Spleen (tissue), 11 donors: ENCODE results near the gene RAET1L. TPM values are rescaled to one million over a fixed set of nuclear protein-coding genes. Genes with fewer than 3 reads are reported as not detected.

ENCODE experiments used
- DNase-seq: peaks from one replicate; pipeline ENCODE4 v3.0.0-alpha.2; 2020
- H3K27ac ChIP-seq, 8 donors: fragments of 200-600 bp; sonication (generic) in 7 of 8; 1 replicate in 4 of 8; 2 replicates in 4 of 8; pipeline versions ENCODE4 v1.5.0 to v1.8.0; 2016 to 2021; ENCODE audit warnings: inconsistent platforms in 4 of 8, mild to moderate bottlenecking in 4 of 8, moderate library complexity in 1 of 8
- H3K27me3 ChIP-seq, 7 donors: fragments of 200-600 bp; sonication (generic) in 6 of 7; replicated peaks in 1 of 7; 1 replicate in 4 of 7; 2 replicates in 3 of 7; pipeline versions ENCODE4 v1.5.0 to v1.8.0; 2016 to 2021; ENCODE audit warnings: inconsistent platforms in 3 of 7, mild to moderate bottlenecking in 1 of 7
- H3K36me3 ChIP-seq, 6 donors: fragments of 200-600 bp; sonication (generic) in 5 of 6; 1 replicate in 4 of 6; 2 replicates in 2 of 6; pipeline versions ENCODE4 v1.5.0 to v1.8.0; 2016 to 2021; ENCODE audit warnings: inconsistent platforms in 2 of 6
- H3K4me1 ChIP-seq, 6 donors: fragments of 200-600 bp; sonication (generic) in 5 of 6; 1 replicate in 3 of 6; 2 replicates in 3 of 6; pipeline versions ENCODE4 v1.5.0 to v1.8.0; 2016 to 2021; ENCODE audit warnings: inconsistent platforms in 3 of 6
- H3K4me3 ChIP-seq, 8 donors: fragments of 200-600 bp; sonication (generic) in 7 of 8; 1 replicate in 4 of 8; 2 replicates in 4 of 8; pipeline versions ENCODE4 v1.5.0 to v1.8.0; 2016 to 2021; ENCODE audit warnings: inconsistent platforms in 4 of 8, mild to moderate bottlenecking in 4 of 8, moderate library complexity in 2 of 8
- H3K9me3 ChIP-seq, 8 donors: fragments of 200-600 bp; sonication (generic) in 7 of 8; 1 replicate in 4 of 8; 2 replicates in 4 of 8; pipeline versions ENCODE4 v1.5.0 to v1.8.0; 2016 to 2021; ENCODE audit warnings: inconsistent platforms in 4 of 8
- POLR2A ChIP-seq, 3 donors: fragments of 450-650 bp; IDR thresholded peaks; one replicate each; pipeline ENCODE4 v1.5.1; 2017; ENCODE audit warnings: antibody characterized with exemption in 3 of 3, mild to moderate bottlenecking in 1 of 3
- POLR2AphosphoS5 ChIP-seq, 3 donors: sonication (generic); formaldehyde crosslinking; IDR thresholded peaks; one replicate each; pipeline ENCODE4 v1.5.1; 2017; ENCODE audit warnings: antibody characterized with exemption in 3 of 3
- WGBS, 5 donors: extraction: QIAGEN DNeasy Blood & Tissue Kit in 3 of 5; methylation state at CpG; one replicate each; pipeline versions ENCODE4 v1.1.5 to v1.1.7; 2013 to 2018; 5-methylcytosine and 5-hydroxymethylcytosine counted together
- intact Hi-C: fragments of 100-400 bp; cut with DNase I; formaldehyde crosslinking; loops from one replicate; pipeline ENCODE4 v1.15.0; 2023; ENCODE audit warnings: low total_unique reads
- polyA plus RNA-seq, 3 donors: library from polyadenylated mRNA; stranded (reverse); fragments of 200-250 nt; gene quantifications; one replicate each; pipeline ENCODE4 v1.2.1, GENCODE V29; 2013
- total RNA-seq, 7 donors: library from RNA; depleted of rRNA in 3 of 7; stranded (reverse); fragments of >200 nt in 3 of 7; fragmentation: NEBNext Ultra II Directional in 4 of 7; extraction: Animal tissue kit (Norgen Biotek cat#: 25700) in 4 of 7; gene quantifications; one replicate each; pipeline versions ENCODE4 v1.1.0 to v1.2.1, GENCODE V29; 2016 to 2021
- TF ChIP-seq, protein P1 (sequence below), 11 experiments: fragments of 200-600 bp in 7 of 11; fragments of 450-650 bp in 4 of 11; sonication (generic) in 4 of 11; IDR thresholded peaks in 8 of 11; conservative IDR thresholded peaks in 3 of 11; 1 replicate in 7 of 11; 2 replicates in 4 of 11; pipeline versions ENCODE4 v1.4.0 to v1.8.0; 2016 to 2021; ENCODE audit warnings: antibody characterized with exemption in 11 of 11, inconsistent platforms in 4 of 11, mild to moderate bottlenecking in 1 of 11
- donor health status: healthy with polysubstance abuse.
- donor health status: DM: no; HTN: no; CAD: no; lungs with moderate emphysema.
- donor health status: DM: no; HTN: no; CAD: no.
- donor health status: Bipolar disorder and iron deficiency.
- donor health status: healthy.
- donor health status: DM: no; HTN: no; CAD: no.
- donor health status: DM: yes; HTN: yes; CAD: no.

RAET1L gene
- total and polyA plus RNA-seq, 10 donors: not detected

DNA sequence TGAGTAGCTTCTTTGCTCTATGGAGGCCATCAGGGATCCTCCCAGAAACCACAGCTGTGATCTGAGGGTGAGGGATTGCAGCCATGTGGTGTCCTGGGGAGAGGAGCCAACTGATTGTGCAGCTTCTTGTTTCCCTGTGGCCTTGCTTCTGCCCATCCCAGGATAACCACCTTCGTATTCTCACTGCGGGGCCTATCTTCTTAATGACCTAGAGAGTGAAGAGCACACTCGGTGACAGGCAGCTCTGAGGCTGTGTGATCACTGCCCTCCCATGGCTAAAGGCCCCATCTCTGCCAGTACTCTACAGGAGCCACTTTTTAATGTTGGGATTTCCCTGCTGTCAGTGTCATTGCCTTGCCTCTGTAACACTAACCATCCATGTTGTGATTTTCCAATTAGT is 5.3 kb upstream of the RAET1L start:
- Histone ChIP-seq H3K4me1 (peaks cover 2 to 12% (median 5%) of the 10 kb centered on the region in 6 donors), H3K9me3 (no peaks in the 10 kb centered on the region), H3K27ac (no peak overlapping the region), H3K27me3 (peaks cover 1 to 52% (median 25%) of the 10 kb centered on the region in 7 donors), H3K36me3 (no peaks in the 10 kb centered on the region), H3K4me3 (no peak overlapping the region)
- TF ChIP-seq POLR2AphosphoS5 (IDR thresholded peaks at IDR 0.05) (no peak), POLR2A (IDR thresholded peaks at IDR 0.05) (no peak)
- TF ChIP-seq, protein P1, sequence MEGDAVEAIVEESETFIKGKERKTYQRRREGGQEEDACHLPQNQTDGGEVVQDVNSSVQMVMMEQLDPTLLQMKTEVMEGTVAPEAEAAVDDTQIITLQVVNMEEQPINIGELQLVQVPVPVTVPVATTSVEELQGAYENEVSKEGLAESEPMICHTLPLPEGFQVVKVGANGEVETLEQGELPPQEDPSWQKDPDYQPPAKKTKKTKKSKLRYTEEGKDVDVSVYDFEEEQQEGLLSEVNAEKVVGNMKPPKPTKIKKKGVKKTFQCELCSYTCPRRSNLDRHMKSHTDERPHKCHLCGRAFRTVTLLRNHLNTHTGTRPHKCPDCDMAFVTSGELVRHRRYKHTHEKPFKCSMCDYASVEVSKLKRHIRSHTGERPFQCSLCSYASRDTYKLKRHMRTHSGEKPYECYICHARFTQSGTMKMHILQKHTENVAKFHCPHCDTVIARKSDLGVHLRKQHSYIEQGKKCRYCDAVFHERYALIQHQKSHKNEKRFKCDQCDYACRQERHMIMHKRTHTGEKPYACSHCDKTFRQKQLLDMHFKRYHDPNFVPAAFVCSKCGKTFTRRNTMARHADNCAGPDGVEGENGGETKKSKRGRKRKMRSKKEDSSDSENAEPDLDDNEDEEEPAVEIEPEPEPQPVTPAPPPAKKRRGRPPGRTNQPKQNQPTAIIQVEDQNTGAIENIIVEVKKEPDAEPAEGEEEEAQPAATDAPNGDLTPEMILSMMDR (IDR thresholded peaks at IDR 0.05 in 8 of 11, conservative IDR thresholded peaks at IDR 0.05 in 3 of 11): no peak
- intact Hi-C loops: no loop called here
- DNase-seq: no peak
- 80 to 92% (median 86%) methylated on average over 1 to 3 of the region's 3 CpGs for whole genome bisulfite sequencing, 5 donors

DNA sequence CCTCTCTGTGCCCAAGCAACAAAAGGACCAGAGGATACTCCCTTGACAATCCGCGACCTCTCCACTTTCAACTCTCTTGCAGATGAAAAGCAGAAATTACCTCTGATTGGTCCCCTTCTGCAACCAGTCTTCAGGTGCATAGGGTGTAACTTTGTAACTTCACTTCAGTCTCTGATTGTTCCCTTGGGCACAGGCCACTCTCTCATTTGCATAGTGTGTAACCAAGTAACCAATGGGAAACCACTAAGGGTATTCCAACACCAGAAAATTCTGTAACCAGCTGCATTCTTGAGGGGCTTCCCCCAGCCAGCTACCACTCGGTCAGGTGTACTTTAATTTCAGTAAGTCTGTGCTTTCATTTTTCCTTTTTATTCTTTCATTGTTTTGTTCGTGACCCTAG is 4.4 kb upstream of the RAET1L start:
- no peak overlapping the region for H3K4me3 ChIP-seq
- TF ChIP-seq POLR2A (IDR thresholded peaks at IDR 0.05) (no peak), POLR2AphosphoS5 (IDR thresholded peaks at IDR 0.05) (no peak)
- TF ChIP-seq, protein P1 (IDR thresholded peaks at IDR 0.05 in 8 of 11, conservative IDR thresholded peaks at IDR 0.05 in 3 of 11): no peak
- H3K9me3 ChIP-seq: no peaks in the 10 kb centered on the region
- H3K36me3 ChIP-seq: no peaks in the 10 kb centered on the region
- H3K27ac ChIP-seq: no peak overlapping the region
- no peak for DNase-seq
- 49 to 68% (median 64%) methylated on average over 4 of the region's 4 CpGs for WGBS, 5 donors
- intact Hi-C loops: no loop called here
- H3K27me3 ChIP-seq: peaks cover 5 to 52% (median 31%) of the 10 kb centered on the region in 7 donors
- peaks cover 8 to 21% (median 10%) of the 10 kb centered on the region in 6 donors for H3K4me1 ChIP-seq

DNA sequence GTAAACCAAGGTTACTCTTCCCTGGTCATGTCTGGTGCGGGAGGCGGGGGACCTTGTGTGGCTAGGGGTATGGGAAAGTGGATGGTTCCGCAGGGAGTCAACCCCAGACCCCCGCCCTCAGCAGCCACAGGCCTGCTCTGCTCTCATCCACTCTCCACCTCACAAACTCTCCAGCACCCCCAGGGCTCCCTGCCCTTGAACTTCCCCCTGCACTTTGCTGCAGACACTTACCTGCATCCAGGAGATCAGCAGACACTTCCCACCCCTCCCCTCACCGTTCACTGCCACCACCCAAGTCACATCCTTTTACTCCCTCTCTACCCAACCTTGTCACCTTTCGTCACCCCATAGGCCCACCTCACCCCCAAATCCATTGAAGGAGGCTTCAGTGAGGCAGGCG is 3.9 kb upstream of the RAET1L start:
- H3K9me3 ChIP-seq: no peaks in the 10 kb centered on the region
- H3K27me3 ChIP-seq: peaks cover 5 to 56% (median 34%) of the 10 kb centered on the region in 7 donors
- TF ChIP-seq, protein P1 (IDR thresholded peaks at IDR 0.05 in 8 of 11, conservative IDR thresholded peaks at IDR 0.05 in 3 of 11): no peak
- TF ChIP-seq POLR2AphosphoS5 (IDR thresholded peaks at IDR 0.05): no peak
- TF ChIP-seq POLR2A (IDR thresholded peaks at IDR 0.05): no peak
- H3K27ac ChIP-seq: no peak overlapping the region
- no peak for DNase-seq
- H3K4me1 ChIP-seq: peaks cover 8 to 21% (median 10%) of the 10 kb centered on the region in 6 donors
- no peak overlapping the region for H3K4me3 ChIP-seq
- WGBS, 5 donors: 77 to 93% (median 81%) methylated on average over 7 of the region's 7 CpGs
- intact Hi-C loops: no loop called here
- no peaks in the 10 kb centered on the region for H3K36me3 ChIP-seq

DNA sequence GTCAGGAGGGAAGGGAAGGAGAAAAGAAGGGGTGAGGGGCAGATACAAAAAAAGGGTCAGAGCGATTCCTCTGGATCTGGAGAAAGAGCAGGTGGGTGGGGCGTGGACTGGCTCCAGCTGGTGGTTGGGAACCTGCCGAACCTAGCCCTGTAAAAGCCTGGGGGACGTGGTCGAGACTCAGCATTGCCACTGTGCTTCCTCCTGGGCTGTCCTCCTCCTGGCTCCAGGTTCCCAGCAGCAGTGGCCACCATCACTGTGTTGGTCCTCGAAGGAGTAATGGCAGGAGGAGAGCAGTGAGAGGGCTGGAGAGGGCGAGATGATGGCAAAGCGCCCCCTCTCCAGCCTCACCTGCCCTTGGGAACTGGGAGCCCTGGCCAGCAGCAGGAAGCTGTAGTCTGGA is 3.5 kb upstream of the RAET1L start:
- Histone ChIP-seq H3K36me3 (no peaks in the 10 kb centered on the region), H3K27me3 (peaks cover 5 to 61% (median 34%) of the 10 kb centered on the region in 7 donors), H3K9me3 (no peaks in the 10 kb centered on the region), H3K4me3 (no peak overlapping the region), H3K4me1 (peaks cover 8 to 21% (median 10%) of the 10 kb centered on the region in 6 donors), H3K27ac (no peak overlapping the region)
- 63 to 83% (median 78%) methylated on average over 8 of the region's 8 CpGs for WGBS, 5 donors
- no peak for TF ChIP-seq POLR2AphosphoS5 (IDR thresholded peaks at IDR 0.05)
- TF ChIP-seq POLR2A (IDR thresholded peaks at IDR 0.05): no peak
- TF ChIP-seq, protein P1 (IDR thresholded peaks at IDR 0.05 in 8 of 11, conservative IDR thresholded peaks at IDR 0.05 in 3 of 11): no peak
- peak; percentile 64 for DNase-seq
- intact Hi-C loops: no loop called here
